Activated T-helper 1 cell treated with anti-CD3 and anti-CD28 coated beads, Interleukin-12 subunit alpha, Interleukin-12 subunit beta, Interleukin-2, Interleukin-4 antibody, amounts not matched to agents 30 ng/mL and 10 ng/mL and 1 ng/mL, durations not matched to agents 14 hours and 24 hours and 36 hours (primary cell): ENCODE data around the gene CBFA2T3. TPM values are rescaled to one million over a fixed set of nuclear protein-coding genes. Genes with fewer than 3 reads are reported as not detected.
"Not testable (repeated sequence)": the region's sequence is repeated elsewhere in the genome, so short reads cannot be mapped to it uniquely, and the experiment has no call there.

ENCODE experiments used
- DNase-seq: peaks from one replicate; pipeline ENCODE4 v3.0.0; 2021; ENCODE audit warnings: low spot score
- H3K27ac Mint-ChIP-seq: one replicate; pipeline ENCODE4 v1.8.0; 2021; ENCODE audit warnings: mild to moderate bottlenecking, mixed read lengths
- H3K27me3 Mint-ChIP-seq: one replicate; pipeline ENCODE4 v1.8.0; 2022; ENCODE audit warnings: mild to moderate bottlenecking, moderate library complexity, mixed read lengths; ENCODE audit not compliant: insufficient read depth
- H3K36me3 Mint-ChIP-seq: one replicate; pipeline ENCODE4 v1.8.0; 2021; ENCODE audit warnings: low read depth, mixed read lengths
- H3K4me1 Mint-ChIP-seq: one replicate; pipeline ENCODE4 v1.8.0; 2021; ENCODE audit warnings: low read depth, mixed read lengths
- H3K4me3 Mint-ChIP-seq: one replicate; pipeline ENCODE4 v1.8.0; 2021; ENCODE audit warnings: mild to moderate bottlenecking, moderate library complexity, mixed read lengths
- H3K9me3 Mint-ChIP-seq: one replicate; pipeline ENCODE4 v1.8.0; 2021; ENCODE audit warnings: mixed read lengths
- intact Hi-C: fragments of 100-400 bp; cut with micrococcal nuclease; formaldehyde crosslinking; loops from one replicate; pipeline ENCODE4 v1.15.1; 2024
- total RNA-seq: library from RNA; stranded (reverse); gene quantifications from 2 replicates; pipeline ENCODE4 v1.2.3, GENCODE V29; 2022

CBFA2T3 gene
- total RNA-seq, 1 donor from 2014 or later = not detected

DNA sequence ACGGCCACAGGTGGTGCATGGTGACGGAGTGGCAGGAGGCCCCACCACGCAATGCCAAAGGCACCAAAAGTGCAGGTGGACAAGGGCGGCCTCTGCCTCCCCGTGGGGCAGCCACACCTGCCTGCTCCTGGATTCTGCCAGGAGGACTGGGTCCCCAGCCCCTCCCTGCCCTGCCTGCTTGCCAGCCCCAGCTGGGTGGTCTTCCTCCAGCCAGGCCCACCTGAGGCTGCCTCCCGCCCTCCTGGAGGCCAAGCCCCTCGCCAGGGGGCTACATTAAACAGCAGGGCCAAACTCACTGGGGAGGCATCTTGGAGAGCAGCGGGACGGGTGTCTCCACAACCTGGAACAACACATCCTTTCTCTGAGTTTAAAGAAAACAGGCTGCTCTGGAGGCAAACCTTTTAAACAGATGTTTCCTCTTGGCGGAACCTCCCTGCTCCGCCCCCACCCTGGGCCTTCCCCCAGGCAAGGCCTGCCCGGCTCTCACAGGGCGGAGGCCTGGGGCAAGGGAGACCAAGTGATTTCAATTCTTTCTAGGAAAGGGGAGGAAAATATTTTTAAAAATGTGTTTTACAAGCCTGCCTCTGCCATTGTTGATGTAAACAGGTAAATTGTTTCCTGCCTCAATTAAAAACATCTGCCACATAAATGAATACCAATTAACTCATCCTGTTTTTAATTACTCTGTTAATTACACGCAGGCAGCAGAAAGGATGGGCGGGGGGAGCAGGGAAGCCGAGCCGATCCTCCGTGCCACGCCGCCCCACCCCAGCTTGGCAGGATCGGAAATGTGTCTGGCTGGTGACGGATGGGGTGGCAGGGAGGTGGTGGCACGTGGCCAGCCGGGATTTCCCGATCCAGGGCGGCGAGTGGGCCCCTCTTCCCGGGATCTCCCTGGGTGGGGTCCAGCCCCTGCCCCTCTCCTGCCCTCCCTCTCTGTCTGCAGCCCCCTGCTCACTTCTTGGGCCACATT lies 56.1 kb downstream of the CBFA2T3 start:
- H3K9me3 Mint-ChIP-seq = no peaks in the 10 kb centered on the region
- peaks cover 4% of the 10 kb centered on the region for H3K4me1 Mint-ChIP-seq
- DNase-seq = no peak
- H3K36me3 Mint-ChIP-seq = no peaks in the 10 kb centered on the region
- no peak overlapping the region for H3K4me3 Mint-ChIP-seq
- peaks cover 2% of the 10 kb centered on the region for H3K27me3 Mint-ChIP-seq
- intact Hi-C loops = no loop called here
- peak overlapping the region; percentile 55 for H3K27ac Mint-ChIP-seq

DNA sequence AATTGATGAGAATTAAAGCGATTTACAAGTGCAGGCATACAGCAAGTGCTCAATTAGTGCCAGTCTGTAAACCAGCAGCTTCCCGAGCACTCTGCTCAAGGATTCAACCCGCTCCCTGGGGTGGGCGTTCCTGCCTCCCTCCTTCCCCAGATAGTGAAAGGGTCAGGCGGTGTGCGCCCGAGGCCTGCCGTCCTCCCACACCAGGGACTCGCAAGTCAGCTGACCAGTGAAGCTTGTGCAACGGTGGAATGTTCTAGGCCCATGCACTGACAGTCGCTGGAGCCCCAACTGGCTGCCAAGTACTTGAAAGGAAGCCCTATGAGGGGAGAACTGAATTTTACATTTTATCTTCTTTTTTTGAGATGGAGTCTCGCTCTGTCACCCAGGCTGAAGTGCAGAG lies 57.1 kb downstream of the CBFA2T3 start:
- Mint-ChIP-seq H3K27me3 (peaks cover 2% of the 10 kb centered on the region), H3K27ac (no peak overlapping the region), H3K4me3 (no peak overlapping the region), H3K9me3 (no peaks in the 10 kb centered on the region), H3K36me3 (no peaks in the 10 kb centered on the region), H3K4me1 (peaks cover 4% of the 10 kb centered on the region)
- intact Hi-C loops = no loop called here
- no peak for DNase-seq

DNA sequence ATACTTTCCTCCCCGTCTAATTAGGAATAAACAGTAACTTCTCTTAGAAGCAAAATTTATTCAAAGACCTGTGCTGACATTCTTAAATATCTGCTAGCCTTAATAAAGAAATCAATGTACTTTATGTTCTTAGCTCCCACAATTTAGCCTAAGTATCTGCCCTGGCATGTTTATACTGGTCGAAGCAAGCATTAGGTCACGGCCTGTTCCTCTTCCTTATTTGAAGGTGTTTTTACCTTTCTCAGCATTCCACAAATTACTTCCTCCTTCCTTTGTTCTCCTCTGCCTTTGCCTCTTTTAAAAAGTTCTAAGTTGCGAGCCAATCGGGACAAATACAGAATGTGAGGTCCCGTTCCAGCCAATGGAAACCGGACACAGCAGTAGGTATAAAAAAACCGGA lies 58.1 kb downstream of the CBFA2T3 start:
- H3K27ac Mint-ChIP-seq, intact Hi-C loops, H3K27me3 Mint-ChIP-seq, H3K4me3 Mint-ChIP-seq, H3K4me1 Mint-ChIP-seq, DNase-seq, H3K9me3 Mint-ChIP-seq, H3K36me3 Mint-ChIP-seq: not testable (repeated sequence)

DNA sequence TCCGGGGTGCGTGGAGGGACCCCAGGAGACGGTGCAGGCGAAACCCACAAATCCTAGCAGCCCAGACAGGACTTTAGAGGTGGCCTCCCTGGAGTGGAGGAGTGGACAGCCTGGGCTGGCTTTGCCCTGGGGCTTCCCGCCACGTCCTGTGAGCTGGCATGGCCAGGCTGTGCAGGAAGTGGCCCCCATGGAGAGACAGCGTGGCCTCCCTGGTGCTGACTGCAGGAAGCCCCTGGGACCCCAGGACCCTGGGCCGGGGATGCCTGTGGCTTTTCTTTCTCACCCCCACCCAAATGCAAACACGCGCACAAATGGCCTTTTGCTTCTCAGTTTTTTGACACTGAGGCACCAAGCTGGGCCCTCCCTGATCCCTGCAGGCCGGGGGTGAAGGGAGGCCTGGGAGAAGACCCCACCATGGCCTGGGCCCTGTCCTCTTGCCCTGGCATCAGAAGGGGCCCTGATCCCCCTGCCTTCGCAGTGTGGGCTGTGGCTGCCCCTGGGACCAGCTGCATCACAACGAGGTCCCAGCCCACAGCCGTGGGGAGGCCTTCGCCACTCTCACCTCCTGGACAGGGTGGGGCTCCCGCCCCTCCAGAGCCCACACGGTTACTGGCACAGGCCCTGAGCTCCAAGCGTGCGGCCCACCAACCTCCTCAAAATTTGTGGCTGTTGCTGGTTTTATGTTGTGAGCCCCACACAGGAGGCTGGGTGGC lies 58.9 kb downstream of the CBFA2T3 start:
- H3K27ac Mint-ChIP-seq = no peak overlapping the region
- H3K4me1 Mint-ChIP-seq = peaks cover 4% of the 10 kb centered on the region
- intact Hi-C loops = no loop called here

DNA sequence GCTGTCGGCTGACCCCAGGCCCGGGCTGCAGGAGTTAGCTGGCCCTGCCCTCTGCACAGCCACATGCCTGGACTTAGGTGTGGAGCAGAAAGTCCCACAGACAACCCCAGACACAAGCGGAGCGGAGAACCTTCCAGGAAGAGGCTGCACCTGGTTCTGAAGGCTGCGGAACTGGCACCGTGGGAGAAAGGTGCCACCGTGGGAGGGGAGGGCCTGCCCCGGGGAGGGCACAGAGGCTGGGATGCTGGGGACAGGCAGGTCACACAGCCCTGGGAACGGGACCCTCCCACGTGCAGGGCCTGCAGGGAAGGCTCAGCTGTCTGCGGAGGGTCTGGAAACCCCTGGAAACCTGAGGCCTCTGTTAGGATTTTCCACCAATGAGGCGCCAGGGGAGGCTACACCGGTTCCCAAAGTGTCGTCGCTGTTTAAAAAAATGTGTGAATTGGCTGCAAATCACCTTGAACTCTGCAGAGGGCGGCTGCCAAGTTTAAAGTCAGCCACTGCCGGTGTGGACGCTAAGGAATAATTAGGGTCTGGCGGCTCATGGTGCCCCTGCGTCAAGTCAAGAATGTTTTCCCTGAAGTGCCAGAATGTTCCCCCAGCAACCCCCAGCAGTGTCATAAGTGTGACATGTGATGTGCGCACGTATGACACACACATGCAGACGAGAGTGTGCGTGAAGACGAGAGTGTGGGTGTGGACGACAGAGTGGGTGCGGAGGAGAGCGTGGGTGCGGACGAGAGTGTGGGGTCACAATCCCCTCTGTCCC lies 59.7 kb downstream of the CBFA2T3 start:
- H3K4me1 Mint-ChIP-seq = peaks cover 4% of the 10 kb centered on the region
- H3K27me3 Mint-ChIP-seq = peaks cover 2% of the 10 kb centered on the region
- no peak overlapping the region for H3K27ac Mint-ChIP-seq
- no peak overlapping the region for H3K4me3 Mint-ChIP-seq
- intact Hi-C loops = no loop called here
- DNase-seq = no peak
- H3K36me3 Mint-ChIP-seq = no peaks in the 10 kb centered on the region
- H3K9me3 Mint-ChIP-seq = no peaks in the 10 kb centered on the region

More for the DNA sequence above, 58.9 kb downstream of the CBFA2T3 start:
- H3K9me3 Mint-ChIP-seq = no peaks in the 10 kb centered on the region
- no peak overlapping the region for H3K4me3 Mint-ChIP-seq
- DNase-seq = no peak
- H3K27me3 Mint-ChIP-seq = peaks cover 2% of the 10 kb centered on the region
- H3K36me3 Mint-ChIP-seq = no peaks in the 10 kb centered on the region

DNA sequence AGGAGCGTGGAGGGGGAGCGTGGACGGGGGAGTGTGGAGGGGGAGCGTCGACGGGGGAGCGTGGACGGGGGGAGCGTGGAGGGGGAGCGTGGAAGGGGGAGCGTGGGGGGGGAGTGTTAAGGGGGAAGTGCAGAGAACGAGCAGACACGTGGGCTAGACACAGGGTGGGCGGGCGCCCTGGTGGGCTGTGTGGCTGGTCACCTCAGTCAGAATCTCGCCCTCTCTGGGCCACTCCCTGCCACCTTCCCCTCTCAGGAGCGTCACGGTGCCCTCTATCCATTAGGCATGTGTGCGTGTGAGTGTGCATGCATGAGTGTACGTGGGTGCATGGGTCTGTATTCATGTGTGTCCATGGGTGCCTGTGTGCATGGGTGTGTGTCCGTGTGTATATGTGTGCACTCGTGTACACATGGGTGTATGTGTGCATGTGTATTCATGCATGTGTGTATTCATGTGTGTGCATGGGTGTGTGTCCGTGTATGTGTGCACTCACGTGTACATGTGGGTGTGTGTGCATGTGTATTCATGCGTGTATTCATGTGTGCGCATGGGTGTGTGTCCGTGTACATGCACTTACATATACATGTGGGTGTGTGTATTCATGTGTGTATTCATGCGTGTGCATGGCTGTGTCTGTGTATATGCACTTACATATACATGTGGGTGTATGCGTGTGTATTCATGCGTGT lies 61.2 kb downstream of the CBFA2T3 start:
- intact Hi-C loops = no loop called here
- H3K4me3 Mint-ChIP-seq = no peak overlapping the region
- no peak for DNase-seq
- H3K36me3 Mint-ChIP-seq = no peaks in the 10 kb centered on the region
- no peak overlapping the region for H3K27ac Mint-ChIP-seq
- H3K4me1 Mint-ChIP-seq = no peaks in the 10 kb centered on the region
- peaks cover 2% of the 10 kb centered on the region for H3K27me3 Mint-ChIP-seq
- no peaks in the 10 kb centered on the region for H3K9me3 Mint-ChIP-seq

DNA sequence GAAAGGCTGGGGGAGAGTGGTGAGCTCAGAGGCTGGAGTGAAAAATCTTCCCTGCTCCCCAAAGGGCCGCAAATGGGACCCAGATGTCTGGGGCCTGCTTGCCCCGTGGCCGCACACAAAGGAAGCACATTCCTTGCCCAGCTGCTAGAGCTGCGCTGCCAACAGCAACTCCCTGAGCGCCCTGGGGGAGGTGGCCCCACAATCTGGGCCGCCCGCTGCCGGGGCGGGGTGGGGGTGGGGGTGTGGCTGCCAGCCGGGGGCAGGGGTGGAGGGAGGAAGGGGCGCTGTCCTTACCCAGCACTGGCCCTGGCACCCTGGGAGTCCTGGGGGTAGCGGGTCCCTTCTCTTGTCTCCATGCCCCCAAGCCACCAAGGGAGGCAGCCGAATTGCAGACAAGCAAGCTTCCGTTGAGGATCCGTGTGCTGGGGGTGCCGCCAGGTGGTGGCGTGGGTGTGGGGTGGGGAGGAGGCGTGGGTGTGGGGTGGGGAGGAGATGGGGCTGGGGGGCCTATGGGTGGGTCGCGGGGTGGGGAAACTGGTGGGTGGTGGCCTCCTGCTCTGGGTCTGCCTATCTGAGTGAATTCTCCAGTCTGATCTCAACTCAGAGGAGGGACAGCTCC lies 62.1 kb downstream of the CBFA2T3 start:
- Mint-ChIP-seq H3K9me3 (no peaks in the 10 kb centered on the region), H3K27me3 (peaks cover 2% of the 10 kb centered on the region), H3K36me3 (no peaks in the 10 kb centered on the region), H3K27ac (no peak overlapping the region), H3K4me3 (no peak overlapping the region), H3K4me1 (no peaks in the 10 kb centered on the region)
- no peak for DNase-seq
- intact Hi-C loops = no loop called here

DNA sequence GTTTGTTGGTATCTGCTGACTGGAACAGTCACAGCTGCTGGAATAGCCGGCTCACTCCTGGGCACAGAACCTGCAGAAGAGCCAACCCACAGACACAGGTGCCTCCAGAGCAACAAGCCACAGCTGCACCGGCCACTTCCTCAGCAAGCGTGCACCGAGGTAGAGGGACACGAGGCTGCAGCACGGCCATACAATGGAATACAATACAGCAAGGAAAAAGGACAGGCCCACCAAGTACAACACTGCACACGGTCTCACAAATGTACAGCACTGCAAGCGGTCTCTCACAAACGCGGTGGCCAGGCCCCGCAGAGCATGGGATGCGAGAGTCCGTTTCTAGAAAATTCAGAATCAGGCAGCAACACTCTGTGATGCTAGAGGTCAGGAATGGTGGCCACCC lies 63.1 kb downstream of the CBFA2T3 start:
- Mint-ChIP-seq H3K4me3 (no peak overlapping the region), H3K27me3 (peaks cover 2% of the 10 kb centered on the region), H3K36me3 (no peaks in the 10 kb centered on the region), H3K9me3 (no peaks in the 10 kb centered on the region), H3K4me1 (no peaks in the 10 kb centered on the region), H3K27ac (no peak overlapping the region)
- intact Hi-C loops = no loop called here
- no peak for DNase-seq

DNA sequence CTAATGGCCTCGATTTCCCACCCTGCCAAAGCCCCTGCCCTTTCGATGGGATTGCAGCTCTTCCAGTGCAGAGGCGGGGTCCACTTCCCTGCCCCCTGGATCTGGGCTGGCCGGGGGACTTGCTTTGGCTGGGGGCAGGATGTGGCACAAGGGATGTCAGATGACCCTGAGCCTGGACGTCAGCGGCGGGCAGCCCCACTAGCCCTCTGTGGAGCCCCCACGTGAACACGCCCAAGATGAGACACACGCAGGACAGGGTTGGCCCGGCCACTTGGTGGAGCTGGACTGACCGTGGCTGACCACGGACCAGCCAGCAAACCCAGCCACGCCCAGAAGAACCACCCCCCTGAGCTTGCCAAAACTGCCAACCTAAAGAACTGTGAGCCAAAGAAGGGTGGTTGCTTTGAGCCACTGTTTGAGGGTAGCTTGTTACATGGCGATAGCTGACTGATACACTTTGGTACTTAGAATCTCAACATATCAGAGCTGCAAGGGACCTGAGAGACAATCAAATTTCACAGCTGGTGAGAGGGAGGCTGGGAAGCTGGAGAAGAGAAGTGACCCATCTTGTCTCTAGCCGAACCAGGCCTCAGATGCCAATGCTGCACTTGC lies 63.9 kb downstream of the CBFA2T3 start:
- Mint-ChIP-seq H3K27me3 (peaks cover 2% of the 10 kb centered on the region), H3K9me3 (no peaks in the 10 kb centered on the region), H3K27ac (no peak overlapping the region), H3K4me1 (no peaks in the 10 kb centered on the region), H3K4me3 (no peak overlapping the region), H3K36me3 (no peaks in the 10 kb centered on the region)
- no peak for DNase-seq
- intact Hi-C loops = no loop called here

DNA sequence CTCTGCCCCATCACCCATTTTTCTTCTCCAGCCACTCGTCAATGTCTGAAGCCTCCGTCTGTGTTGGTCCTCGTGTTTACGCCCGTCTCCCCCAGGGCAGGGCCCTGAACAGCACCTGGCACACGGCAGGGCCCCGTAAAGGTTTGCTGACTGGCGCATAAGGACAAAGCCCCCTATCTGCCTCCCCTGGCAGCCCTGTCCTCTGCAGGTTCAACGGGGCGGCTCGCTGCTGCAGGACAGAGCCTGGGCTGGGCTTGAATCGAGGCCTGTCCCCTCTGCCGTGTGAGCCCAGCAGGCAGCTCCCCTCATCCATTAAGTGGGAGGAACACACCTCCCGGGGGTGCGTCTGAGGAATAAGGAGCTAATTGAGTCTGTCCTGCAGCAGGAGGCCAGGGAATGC lies 64.5 kb downstream of the CBFA2T3 start:
- Mint-ChIP-seq H3K27me3 (peaks cover 2% of the 10 kb centered on the region), H3K9me3 (no peaks in the 10 kb centered on the region), H3K36me3 (no peaks in the 10 kb centered on the region), H3K27ac (no peak overlapping the region), H3K4me1 (no peaks in the 10 kb centered on the region), H3K4me3 (no peak overlapping the region)
- intact Hi-C loops = no loop called here
- DNase-seq = no peak

DNA sequence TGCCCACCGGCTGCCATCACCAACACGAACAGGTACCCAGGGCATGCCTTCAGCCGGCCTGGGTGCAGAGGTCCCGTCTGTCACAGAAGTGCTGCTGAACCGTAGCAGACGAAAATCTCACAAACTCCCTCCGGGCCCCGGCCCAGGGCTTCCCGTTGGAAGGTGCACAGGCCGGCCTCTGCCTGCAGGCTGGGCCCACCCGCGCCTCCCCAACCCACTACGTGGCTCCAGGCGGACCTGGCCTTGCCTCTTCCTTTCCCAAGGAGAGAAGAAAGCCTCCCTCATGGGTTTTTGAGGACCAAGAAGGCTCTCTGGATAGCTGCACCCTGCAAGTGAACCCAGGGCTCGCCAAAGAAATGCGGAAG lies 65.1 kb downstream of the CBFA2T3 start:
- DNase-seq = no peak
- Mint-ChIP-seq H3K4me3 (no peak overlapping the region), H3K27me3 (peaks cover 2% of the 10 kb centered on the region), H3K36me3 (no peaks in the 10 kb centered on the region), H3K4me1 (no peaks in the 10 kb centered on the region), H3K27ac (no peak overlapping the region), H3K9me3 (no peaks in the 10 kb centered on the region)
- intact Hi-C loops = no loop called here
